ENCODE measurements around the gene MED25.

GRCh38 chr19:49801966-49802661, 16.0 kb upstream of the MED25 start:
- no peak for TF ChIP-seq CTCF (conservative IDR thresholded peaks at IDR 0.05; ENCODE audit: low read depth, low read length)
- TF ChIP-seq EZH2 (IDR thresholded peaks at IDR 0.05; ENCODE audit: low read length, unreplicated experiment) = no peak
